Stimulated activated CD8-positive, alpha-beta memory T cell treated with anti-CD3 and anti-CD28 coated beads, Interleukin-4, amount 100 ng/mL, for 1 hour (primary cell): ENCODE results near the gene SH2D7.

Source experiments
- DNase-seq, 2 donors: peaks; one replicate each; pipeline ENCODE4 v3.0.0-alpha.2; 2020; ENCODE audit warnings: low read depth in 2 of 2, low spot score in 1 of 2

Gene SH2D7

GRCh38 chr15:78077871-78078210 is 14.5 kb upstream of the SH2D7 start:
- DNase-seq, result no peak

GRCh38 chr15:78079298-78080087 is 12.9 kb upstream of the SH2D7 start:
- DNase-seq, result no peak

GRCh38 chr15:78080088-78080460 is 12.3 kb upstream of the SH2D7 start:
- DNase-seq, result no peak

GRCh38 chr15:78082106-78082742 is 10.1 kb upstream of the SH2D7 start:
- no peak for DNase-seq

GRCh38 chr15:78082743-78083110 is 9.6 kb upstream of the SH2D7 start:
- no peak for DNase-seq

- DNase-seq, result no peak
These were observed 9.2 kb upstream of the SH2D7 start for GRCh38 chr15:78083186-78083585.

- no peak for DNase-seq
These were observed 8.5 kb upstream of the SH2D7 start for GRCh38 chr15:78083687-78084448.

GRCh38 chr15:78084449-78084750 is 8.0 kb upstream of the SH2D7 start:
- DNase-seq, result no peak

GRCh38 chr15:78085928-78086327 is 6.4 kb upstream of the SH2D7 start:
- no peak for DNase-seq

- DNase-seq, result no peak
These were observed 4.2 kb upstream of the SH2D7 start for GRCh38 chr15:78087951-78088772.

- no peak for DNase-seq
These were observed 3.6 kb upstream of the SH2D7 start for GRCh38 chr15:78088773-78089080.

GRCh38 chr15:78090422-78091063 is 1.8 kb upstream of the SH2D7 start:
- DNase-seq, result no peak

GRCh38 chr15:78093242-78094020 is 1.1 kb downstream of the SH2D7 start:
- DNase-seq, result no peak

GRCh38 chr15:78097667-78098066 is 5.3 kb downstream of the SH2D7 start:
- DNase-seq, result no peak

GRCh38 chr15:78098131-78098755 is 5.9 kb downstream of the SH2D7 start:
- no peak for DNase-seq

GRCh38 chr15:78100886-78101285 is 8.5 kb downstream of the SH2D7 start:
- DNase-seq, result no peak

- DNase-seq, result no peak
These were observed 9.2 kb downstream of the SH2D7 start for GRCh38 chr15:78101423-78102105.

GRCh38 chr15:78102211-78102610 is 9.8 kb downstream of the SH2D7 start:
- no peak for DNase-seq

GRCh38 chr15:78102741-78103140 is 10.4 kb downstream of the SH2D7 start:
- DNase-seq, result no peak
